Neural cell (in vitro differentiated cells): Measurements from ENCODE around the gene BTBD7. TPM values are rescaled to one million over a fixed set of nuclear protein-coding genes. Genes with fewer than 3 reads are reported as not detected.

Experiments used
- H2AFZ ChIP-seq: fragments of 200-600, 300-800 bp; sonication (generic), shearing (Covaris generic); 2 replicates; pipeline ENCODE4 v1.6.0; 2014; ENCODE audit warnings: low read depth, mild to moderate bottlenecking, antibody characterized with exemption, low read length, moderate library complexity
- H3F3A ChIP-seq: fragments of 200-600 bp; shearing (Covaris generic); 2 replicates; pipeline ENCODE4 v1.6.1; 2016; ENCODE audit warnings: mild to moderate bottlenecking, moderate library complexity, mixed read lengths, antibody characterized with exemption, low read length; ENCODE audit not compliant: insufficient read depth, poor library complexity, severe bottlenecking
- H3K27ac ChIP-seq: fragments of 200-600, 300-800 bp; sonication (generic), shearing (Covaris generic); 2 replicates; pipeline ENCODE4 v1.5.1; 2014; ENCODE audit warnings: mild to moderate bottlenecking, low read length, moderate library complexity
- H3K27me3 ChIP-seq: fragments of 300-800, 200-600 bp; sonication (generic), shearing (Covaris generic); 2 replicates; pipeline ENCODE4 v1.6.0; 2014; ENCODE audit warnings: mild to moderate bottlenecking, low read depth, low read length, moderate library complexity; ENCODE audit not compliant: insufficient read depth
- H3K36me3 ChIP-seq: fragments of 300-800, 200-600 bp; sonication (generic), shearing (Covaris generic); 2 replicates; pipeline ENCODE4 v1.5.1; 2014; ENCODE audit warnings: mild to moderate bottlenecking, antibody characterized with exemption, low read length, moderate library complexity; ENCODE audit not compliant: insufficient read depth
- H3K4me2 ChIP-seq: fragments of 300-800, 200-600 bp; sonication (generic), shearing (Covaris generic); 2 replicates; pipeline ENCODE4 v1.6.0; 2014; ENCODE audit warnings: mild to moderate bottlenecking, low read length
- H3K4me3 ChIP-seq: fragments of 300-800, 200-600 bp; sonication (generic), shearing (Covaris generic); 2 replicates; pipeline ENCODE4 v1.5.1; 2014; ENCODE audit warnings: mild to moderate bottlenecking, low read length, moderate library complexity
- H3K79me2 ChIP-seq: fragments of 200-600 bp; shearing (Covaris generic); replicated peaks from 2 replicates; pipeline ENCODE4 v1.6.0; 2014; ENCODE audit warnings: mild to moderate bottlenecking, low read length, moderate library complexity; ENCODE audit not compliant: insufficient read depth
- H3K9ac ChIP-seq: fragments of 300-800, 200-600 bp; sonication (generic), shearing (Covaris generic); 2 replicates; pipeline ENCODE4 v1.6.1; 2016; ENCODE audit warnings: mild to moderate bottlenecking, low read length, mixed read lengths
- H3K9me2 ChIP-seq: fragments of 200-600 bp; shearing (Covaris generic); 2 replicates; pipeline ENCODE4 v1.6.1; 2016; ENCODE audit warnings: mild to moderate bottlenecking, low read length, mixed read lengths; ENCODE audit not compliant: insufficient read depth
- H3K9me3 ChIP-seq: fragments of 200-600, 300-800 bp; sonication (generic), shearing (Covaris generic); 2 replicates; pipeline ENCODE4 v1.6.1; 2016; ENCODE audit warnings: mild to moderate bottlenecking, mixed run types, low read length, moderate library complexity, mixed read lengths
- H4K20me1 ChIP-seq: fragments of 200-600 bp; shearing (Covaris generic); 2 replicates; pipeline ENCODE4 v1.6.1; 2016; ENCODE audit warnings: mild to moderate bottlenecking, mixed run types; ENCODE audit not compliant: insufficient read depth
- CTCF ChIP-seq: fragments of 450-650 bp; IDR thresholded peaks from 2 replicates; pipeline ENCODE4 v1.5.1; 2014; ENCODE audit warnings: antibody characterized with exemption, mild to moderate bottlenecking, moderate library complexity; ENCODE audit not compliant: poor library complexity, severe bottlenecking
- EP300 ChIP-seq: fragments of 450-650 bp; conservative IDR thresholded peaks from 2 replicates; pipeline ENCODE4 v1.6.1; 2014; ENCODE audit warnings: antibody characterized with exemption, mild to moderate bottlenecking, moderate library complexity; ENCODE audit not compliant: poor library complexity, severe bottlenecking
- EZH2 ChIP-seq: fragments of 200-600, 300-800 bp; shearing (Covaris generic), sonication (generic); IDR thresholded peaks from 2 replicates; pipeline ENCODE4 v1.6.1; 2014; ENCODE audit warnings: antibody characterized with exemption, low read length, borderline replicate concordance, mild to moderate bottlenecking; ENCODE audit not compliant: insufficient read depth, poor library complexity, severe bottlenecking
- MXI1 ChIP-seq: fragments of 450-650 bp; conservative IDR thresholded peaks from 2 replicates; pipeline ENCODE4 v1.6.1; 2014; ENCODE audit warnings: antibody characterized with exemption, mild to moderate bottlenecking; ENCODE audit not compliant: poor library complexity, severe bottlenecking
- POLR2AphosphoS5 ChIP-seq: IDR thresholded peaks from 2 replicates; pipeline ENCODE4 v1.6.1; 2012
- RAD21 ChIP-seq: fragments of 450-650 bp; conservative IDR thresholded peaks from 2 replicates; pipeline ENCODE4 v1.6.1; 2014; ENCODE audit warnings: antibody characterized with exemption, mild to moderate bottlenecking, moderate library complexity
- REST ChIP-seq: IDR thresholded peaks from 2 replicates; pipeline ENCODE4 v1.6.1; 2012; ENCODE audit warnings: borderline replicate concordance
- SMC3 ChIP-seq: fragments of 450-650 bp; conservative IDR thresholded peaks from 2 replicates; pipeline ENCODE4 v1.6.1; 2014; ENCODE audit warnings: antibody characterized with exemption, mild to moderate bottlenecking, moderate library complexity; ENCODE audit not compliant: poor library complexity
- TAF1 ChIP-seq: IDR thresholded peaks from 2 replicates; pipeline ENCODE4 v1.6.1; 2012; ENCODE audit warnings: low read depth
- polyA plus RNA-seq: library from polyadenylated mRNA; depleted of rRNA; stranded (reverse); fragments of >200 nt; gene quantifications from 2 replicates; pipeline ENCODE4 v1.2.3, GENCODE V29; 2014

The BTBD7 gene
- polyA plus RNA-seq, 1 donor from 2014 or later = 11.5 TPM

GRCh38 chr14:93274055-93274806, 58.6 kb downstream of the BTBD7 start:
- Histone ChIP-seq H3K27me3 (no peaks in the 10 kb centered on the region), H3K4me3 (no peak overlapping the region), H3K9me3 (no peaks in the 10 kb centered on the region), H3K9me2 (no peaks in the 10 kb centered on the region), H4K20me1 (no peaks in the 10 kb centered on the region), H3K9ac (no peak overlapping the region), H3K27ac (no peak overlapping the region), H3K79me2 (no peaks in the 10 kb centered on the region), H2AFZ (no peak overlapping the region), H3F3A (no peaks in the 10 kb centered on the region), H3K4me2 (no peak overlapping the region), H3K36me3 (no peaks in the 10 kb centered on the region)
- no peak for TF ChIP-seq RAD21
- no peak for TF ChIP-seq POLR2AphosphoS5
- TF ChIP-seq EZH2 = no peak
- TF ChIP-seq TAF1 = no peak
- no peak for TF ChIP-seq MXI1
- TF ChIP-seq EP300 = no peak
- TF ChIP-seq SMC3 = no peak
- no peak for TF ChIP-seq REST
- TF ChIP-seq CTCF = no peak

- no peak overlapping the region for H3K27ac ChIP-seq
- no peaks in the 10 kb centered on the region for H3F3A ChIP-seq
- H3K9ac ChIP-seq = no peak overlapping the region
- no peak overlapping the region for H3K4me3 ChIP-seq
- H4K20me1 ChIP-seq = no peaks in the 10 kb centered on the region
- H3K36me3 ChIP-seq = no peaks in the 10 kb centered on the region
- no peak overlapping the region for H2AFZ ChIP-seq
- TF ChIP-seq CTCF (no peak), RAD21 (no peak), TAF1 (no peak), POLR2AphosphoS5 (no peak), EP300 (no peak), EZH2 (no peak), MXI1 (no peak), SMC3 (no peak), REST (no peak)
- H3K9me3 ChIP-seq = no peaks in the 10 kb centered on the region
- no peak overlapping the region for H3K4me2 ChIP-seq
- no peaks in the 10 kb centered on the region for H3K27me3 ChIP-seq
- no peaks in the 10 kb centered on the region for H3K79me2 ChIP-seq
- H3K9me2 ChIP-seq = no peaks in the 10 kb centered on the region
Measured at GRCh38 chr14:93271111-93271510, 61.7 kb downstream of the BTBD7 start.
